GM21737 (cell line): ENCODE results near the gene COPA.

Experiments used
- ATAC-seq: cut with Tn5 transposase; IDR thresholded peaks from one replicate; pipeline ENCODE4 v1.9.1; 2021; ENCODE audit warnings: mild to moderate bottlenecking, moderate library complexity; ENCODE audit not compliant: unreplicated experiment

COPA gene

DNA sequence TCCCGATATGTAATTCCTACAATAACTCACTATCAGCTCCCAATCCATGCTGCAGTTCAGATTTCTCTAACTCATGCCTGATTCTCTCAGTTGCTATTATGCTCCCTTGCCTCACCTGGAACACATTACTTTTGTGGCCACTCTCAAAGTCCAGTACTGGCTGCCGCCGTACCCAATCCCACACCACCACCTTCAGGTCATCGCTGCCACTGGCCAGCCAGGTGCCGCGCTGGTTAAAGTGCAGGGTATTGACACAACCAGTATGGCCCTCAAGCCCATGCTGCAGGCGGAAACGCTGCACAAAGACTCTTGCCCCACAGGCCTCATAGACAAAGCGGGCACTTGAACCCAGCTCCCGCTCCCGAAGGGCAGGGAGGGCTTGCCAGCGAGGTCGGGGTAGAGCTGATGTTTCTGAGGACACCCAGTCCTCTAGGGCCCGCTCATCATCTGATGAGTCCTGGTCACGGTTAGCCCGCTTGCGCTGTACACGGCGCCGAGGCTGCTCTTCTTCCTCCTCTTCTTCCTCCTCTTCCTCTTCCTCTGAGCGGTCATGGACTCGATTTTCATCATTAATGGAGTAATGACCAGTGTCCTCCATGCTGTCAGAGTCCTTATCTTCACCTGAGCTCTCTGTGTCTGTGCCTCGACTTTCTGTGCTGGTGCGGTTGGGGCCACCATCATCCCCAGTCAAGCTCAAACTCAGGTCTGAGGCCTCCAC lies 103.3 kb downstream of the COPA start:
- no peak for ATAC-seq
